Osteocyte (in vitro differentiated cells): Measurements from ENCODE around the gene ATP8A2. TPM values are rescaled to one million over a fixed set of nuclear protein-coding genes. Genes with fewer than 3 reads are reported as not detected.

Experiments used
- DNase-seq: peaks from one replicate; pipeline ENCODE4 v3.0.0; 2021; ENCODE audit warnings: mixed read lengths; ENCODE audit not compliant: unreplicated experiment; ENCODE audit errors: extremely low spot score
- H3K27ac Mint-ChIP-seq: one replicate; pipeline ENCODE4 v1.8.0; 2021; ENCODE audit warnings: mild to moderate bottlenecking, mixed read lengths; ENCODE audit not compliant: unreplicated experiment
- H3K27me3 Mint-ChIP-seq: one replicate; pipeline ENCODE4 v1.8.0; 2021; ENCODE audit warnings: mixed read lengths; ENCODE audit not compliant: unreplicated experiment
- H3K36me3 Mint-ChIP-seq: one replicate; pipeline ENCODE4 v1.8.0; 2021; ENCODE audit warnings: mixed read lengths; ENCODE audit not compliant: unreplicated experiment
- H3K4me1 Mint-ChIP-seq: one replicate; pipeline ENCODE4 v1.8.0; 2021; ENCODE audit warnings: mixed read lengths; ENCODE audit not compliant: unreplicated experiment
- H3K4me3 Mint-ChIP-seq: one replicate; pipeline ENCODE4 v1.8.0; 2021; ENCODE audit warnings: mild to moderate bottlenecking, moderate library complexity, mixed read lengths; ENCODE audit not compliant: unreplicated experiment
- H3K9me3 Mint-ChIP-seq: one replicate; pipeline ENCODE4 v1.8.0; 2021; ENCODE audit warnings: mixed read lengths; ENCODE audit not compliant: unreplicated experiment
- CTCF ChIP-seq: fragments of 200-600 bp; sonication (generic); IDR thresholded peaks from 2 replicates; pipeline ENCODE4 v1.5.0; 2021; ENCODE audit warnings: antibody characterized with exemption, mild to moderate bottlenecking, moderate library complexity
- total RNA-seq: library from RNA; stranded (reverse); gene quantifications from 2 replicates; pipeline ENCODE4 v1.2.1, GENCODE V29; 2021

ATP8A2 gene
- total RNA-seq, 1 donor from 2014 or later = 1.1 TPM

- no peaks in the 10 kb centered on the region for H3K27me3 Mint-ChIP-seq
- H3K36me3 Mint-ChIP-seq = no peaks in the 10 kb centered on the region
- no peak overlapping the region for H3K27ac Mint-ChIP-seq
- TF ChIP-seq CTCF = no peak
- peaks cover 9% of the 10 kb centered on the region for H3K9me3 Mint-ChIP-seq
- DNase-seq = no peak
- no peak overlapping the region for H3K4me3 Mint-ChIP-seq
- H3K4me1 Mint-ChIP-seq = no peaks in the 10 kb centered on the region
Measured at GRCh38 chr13:25717666-25718197, 346.0 kb downstream of the ATP8A2 start.

DNA sequence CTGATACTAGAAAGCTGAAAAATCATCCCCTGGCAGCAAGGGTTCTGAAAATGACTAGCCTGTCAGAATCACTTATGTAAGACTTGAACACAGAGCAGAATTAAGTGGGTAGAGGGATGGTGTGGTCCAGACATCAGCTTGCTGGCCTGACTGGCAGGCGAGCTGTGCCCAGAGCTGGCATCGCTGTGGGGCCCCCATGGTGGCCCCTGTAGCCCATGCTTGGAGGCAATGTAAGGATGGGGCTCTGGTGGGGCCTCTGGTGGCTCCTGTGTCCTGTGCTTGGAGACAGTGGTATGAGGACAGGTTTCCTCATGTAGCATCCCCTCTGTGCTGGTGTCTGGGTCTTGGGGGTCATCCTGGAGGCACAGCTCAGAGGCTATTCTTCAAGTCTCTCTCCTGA, 347.9 kb downstream of the ATP8A2 start:
- H3K27me3 Mint-ChIP-seq = no peaks in the 10 kb centered on the region
- H3K9me3 Mint-ChIP-seq = peaks cover 12% of the 10 kb centered on the region

DNA sequence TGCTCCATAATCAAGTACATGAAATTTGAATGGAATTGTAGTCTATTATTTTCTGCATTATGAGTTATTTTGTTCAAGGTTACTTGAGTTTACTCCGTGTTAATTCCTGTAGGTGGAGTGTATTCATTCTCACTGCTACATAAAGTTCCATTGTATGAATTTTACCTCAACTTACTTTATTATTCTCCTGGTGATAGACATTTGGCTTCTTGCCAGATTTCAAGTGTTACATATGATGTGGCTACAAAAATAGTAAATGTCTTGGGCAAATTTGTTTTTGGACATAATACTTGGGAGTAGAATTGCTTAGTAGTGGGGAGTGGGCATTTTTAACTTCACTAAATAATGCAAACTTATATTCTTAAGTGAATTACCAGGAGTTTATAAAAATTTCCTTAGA, 351.1 kb downstream of the ATP8A2 start:
- H3K36me3 Mint-ChIP-seq = no peaks in the 10 kb centered on the region
- no peak overlapping the region for H3K4me3 Mint-ChIP-seq
- DNase-seq = no peak

More for the DNA sequence above, 347.9 kb downstream of the ATP8A2 start:
- DNase-seq = no peak
- no peak for TF ChIP-seq CTCF
- Mint-ChIP-seq H3K27ac (no peak overlapping the region), H3K4me1 (peaks cover 2% of the 10 kb centered on the region), H3K36me3 (no peaks in the 10 kb centered on the region), H3K4me3 (no peak overlapping the region)

DNA sequence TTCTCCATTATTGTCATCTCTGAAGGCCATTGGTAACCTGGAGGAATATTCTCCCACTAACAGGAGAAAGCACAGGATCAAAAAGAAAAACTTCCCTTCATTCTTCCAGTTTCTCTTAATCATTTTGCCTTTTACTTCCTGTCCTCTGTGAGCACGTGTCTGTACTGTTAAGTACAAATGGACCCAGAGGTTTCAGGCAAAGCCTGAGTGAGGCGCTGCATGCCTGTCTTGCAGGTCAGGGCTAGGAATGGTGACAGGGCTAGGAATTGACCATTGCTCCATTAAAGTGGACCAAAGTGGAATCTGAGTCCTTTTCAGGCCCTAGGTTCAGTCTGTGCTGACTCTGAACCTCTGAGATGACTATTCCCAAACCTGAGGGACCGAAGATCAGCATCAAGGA, 353.3 kb downstream of the ATP8A2 start:
- no peak for DNase-seq
- Mint-ChIP-seq H3K27ac (no peak overlapping the region), H3K36me3 (no peaks in the 10 kb centered on the region), H3K27me3 (no peaks in the 10 kb centered on the region), H3K9me3 (peaks cover 4% of the 10 kb centered on the region), H3K4me3 (no peak overlapping the region), H3K4me1 (peaks cover 25% of the 10 kb centered on the region)
- no peak for TF ChIP-seq CTCF

More for the DNA sequence above, 351.1 kb downstream of the ATP8A2 start:
- Mint-ChIP-seq H3K9me3 (peaks cover 5% of the 10 kb centered on the region), H3K27me3 (no peaks in the 10 kb centered on the region), H3K4me1 (peaks cover 13% of the 10 kb centered on the region), H3K27ac (no peak overlapping the region)
- no peak for TF ChIP-seq CTCF

DNA sequence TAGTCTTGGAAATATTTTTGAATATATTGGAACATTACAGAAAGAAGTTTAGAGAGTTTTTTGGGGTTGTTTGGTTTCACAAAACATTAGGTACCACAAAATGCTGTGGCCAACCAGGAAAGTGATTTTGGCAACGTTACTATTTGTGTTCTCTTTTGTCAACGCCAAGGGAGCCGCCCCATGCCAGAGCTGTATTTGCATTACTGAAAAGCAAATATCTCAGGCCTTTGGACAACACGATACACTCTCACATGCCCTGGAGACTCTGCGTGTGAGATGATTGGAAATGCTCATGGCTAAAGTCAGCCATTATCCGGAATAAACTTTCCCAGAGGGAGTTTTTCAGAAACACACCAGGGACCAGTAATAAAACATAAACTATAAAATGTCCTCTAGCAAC, 355.5 kb downstream of the ATP8A2 start:
- Mint-ChIP-seq H3K27me3 (no peaks in the 10 kb centered on the region), H3K4me1 (peaks cover 42% of the 10 kb centered on the region), H3K27ac (peak overlapping the region; percentile 87), H3K36me3 (no peaks in the 10 kb centered on the region), H3K4me3 (no peak overlapping the region), H3K9me3 (peaks cover 4% of the 10 kb centered on the region)
- no peak for DNase-seq
- no peak for TF ChIP-seq CTCF
